H1 (cell line): ENCODE measurements around the gene RERE. TPM values are rescaled to one million over a fixed set of nuclear protein-coding genes. Genes with fewer than 3 reads are reported as not detected.

Source experiments
- CTCF ChIA-PET: fragments of 300-600 bp; sonication (Branson Sonifier 250); formaldehyde crosslinking; loops from one replicate; lab custom pipeline; 2021; ENCODE audit not compliant: partially characterized antibody; lab: Charles Lee
- POLR2A ChIA-PET: fragments of 300-600 bp; sonication (Branson Sonifier 250); formaldehyde crosslinking; loops from one replicate; lab custom pipeline; 2021; ENCODE audit warnings: inconsistent platforms; ENCODE audit not compliant: partially characterized antibody; lab: Charles Lee
- DNase-seq, 2 experiments: peaks; one replicate each; pipeline versions ENCODE4 v3.0.0 to v3.0.0-alpha.2; 2010 to 2022; ENCODE audit warnings: low spot score in 2 of 2, low read depth in 1 of 2, mixed read lengths in 1 of 2
- FAIRE-seq: peaks from 2 replicates; lab custom pipeline; 2011; peaks lifted over from hg19 to GRCh38; lab: Jason Lieb, UNC
- H2AFZ ChIP-seq: 2 replicates; pipeline ENCODE4 v1.8.1; 2012; ENCODE audit warnings: low read length, inconsistent platforms
- H2AK5ac ChIP-seq: 2 replicates; pipeline ENCODE4 v1.6.1; 2013; ENCODE audit warnings: low read depth, low read length
- H2BK120ac ChIP-seq: replicated peaks from 2 replicates; pipeline ENCODE3; 2013; ENCODE audit warnings: low read depth, low read length, inconsistent platforms
- H2BK12ac ChIP-seq: 2 replicates; pipeline ENCODE4 v1.6.1; 2013; ENCODE audit warnings: low read depth, low read length
- H2BK15ac ChIP-seq: 2 replicates; pipeline ENCODE4 v1.6.1; 2013; ENCODE audit warnings: low read length
- H2BK20ac ChIP-seq: 2 replicates; pipeline ENCODE4 v1.6.1; 2013; ENCODE audit warnings: low read length
- H2BK5ac ChIP-seq: 2 replicates; pipeline ENCODE4 v1.6.1; 2013; ENCODE audit warnings: low read depth, low read length
- H3K14ac ChIP-seq: 2 replicates; pipeline ENCODE4 v1.6.1; 2013; ENCODE audit warnings: inconsistent platforms; ENCODE audit not compliant: insufficient read length
- H3K18ac ChIP-seq: 2 replicates; pipeline ENCODE4 v1.6.1; 2013; ENCODE audit warnings: low read length; ENCODE audit errors: extremely low read depth
- H3K23ac ChIP-seq: 2 replicates; pipeline ENCODE4 v1.6.1; 2013; ENCODE audit warnings: inconsistent platforms; ENCODE audit not compliant: insufficient read length
- H3K23me2 ChIP-seq: 2 replicates; pipeline ENCODE4 v1.6.1; 2013; ENCODE audit warnings: low read depth, low read length
- H3K27ac ChIP-seq: 2 replicates; pipeline ENCODE4 v1.6.1; 2011; ENCODE audit warnings: low read depth, low read length, inconsistent platforms
- H3K27me3 ChIP-seq, 4 experiments: replicated peaks in 1 of 4; 1 replicate in 1 of 4; 2 replicates in 3 of 4; pipeline versions ENCODE4 v1.6.1 to v1.8.1; 2011 to 2013; ENCODE audit warnings: low read length in 3 of 4, mild to moderate bottlenecking in 3 of 4, inconsistent platforms in 2 of 4, mixed read lengths in 2 of 4, moderate library complexity in 1 of 4; ENCODE audit not compliant: control insufficient read depth in 3 of 4, insufficient read depth in 3 of 4; ENCODE audit errors: extremely low read depth in 1 of 4
- H3K36me3 ChIP-seq, 4 experiments: 2 replicates each; pipeline versions ENCODE4 v1.6.1 to v1.8.1; 2011 to 2013; ENCODE audit warnings: mild to moderate bottlenecking in 4 of 4, low read length in 3 of 4, moderate library complexity in 2 of 4, control low read depth in 1 of 4, inconsistent platforms in 1 of 4; ENCODE audit not compliant: insufficient read depth in 4 of 4, control insufficient read depth in 2 of 4
- H3K4ac ChIP-seq: replicated peaks from 2 replicates; pipeline ENCODE3; 2013; ENCODE audit warnings: low read length, low read depth, mixed read lengths, inconsistent platforms; ENCODE audit not compliant: insufficient read length
- H3K4me1 ChIP-seq, 4 experiments: replicated peaks in 1 of 4; 1 replicate in 1 of 4; 2 replicates in 3 of 4; pipeline versions ENCODE4 v1.6.1 to v1.8.1; 2011 to 2013; ENCODE audit warnings: low read length in 3 of 4, inconsistent platforms in 2 of 4, mixed read lengths in 1 of 4; ENCODE audit not compliant: insufficient read depth in 4 of 4, control insufficient read depth in 3 of 4
- H3K4me2 ChIP-seq, 2 experiments: 2 replicates each; pipeline versions ENCODE4 v1.6.1 to v1.8.1; 2011 to 2013; ENCODE audit warnings: low read depth in 2 of 2, low read length in 2 of 2, control low read depth in 1 of 2, inconsistent platforms in 1 of 2, mild to moderate bottlenecking in 1 of 2; ENCODE audit not compliant: insufficient read depth in 1 of 2
- H3K4me3 ChIP-seq, 4 experiments: fragments of 200-600, 300-600 bp in 1 of 4; sonication (generic), shearing (Covaris generic), sonication (Bioruptor Twin) in 1 of 4; 2 replicates each; pipeline versions ENCODE4 v1.5.1 to v1.8.1; 2011 to 2016; ENCODE audit warnings: low read length in 4 of 4, low read depth in 3 of 4, control low read depth in 2 of 4, inconsistent platforms in 2 of 4, mild to moderate bottlenecking in 2 of 4, mixed read lengths in 1 of 4, moderate library complexity in 1 of 4; ENCODE audit not compliant: insufficient read depth in 2 of 4; ENCODE audit errors: extremely low read depth in 1 of 4
- H3K56ac ChIP-seq: replicated peaks from 2 replicates; pipeline ENCODE3; 2013; ENCODE audit warnings: low read depth, mild to moderate bottlenecking, mixed read lengths, low read length, inconsistent platforms; ENCODE audit not compliant: insufficient read length
- H3K79me1 ChIP-seq: 2 replicates; pipeline ENCODE4 v1.6.1; 2013; ENCODE audit warnings: low read depth, low read length, control low read depth
- H3K79me2 ChIP-seq, 2 experiments: 2 replicates each; pipeline versions ENCODE4 v1.6.1 to v1.8.1; 2012 to 2013; ENCODE audit warnings: low read length in 2 of 2, mild to moderate bottlenecking in 2 of 2, inconsistent platforms in 1 of 2; ENCODE audit not compliant: insufficient read depth in 2 of 2, control insufficient read depth in 1 of 2
- H3K9ac ChIP-seq, 4 experiments: replicated peaks in 1 of 4; 1 replicate in 1 of 4; 2 replicates in 3 of 4; pipeline versions ENCODE4 v1.6.1 to v1.8.1; 2011 to 2013; ENCODE audit warnings: low read depth in 3 of 4, low read length in 3 of 4, control low read depth in 2 of 4, mild to moderate bottlenecking in 2 of 4, moderate library complexity in 2 of 4, inconsistent platforms in 1 of 4; ENCODE audit errors: extremely low read depth in 1 of 4
- H3K9me3 ChIP-seq, 2 experiments: 2 replicates each; pipeline versions ENCODE4 v1.6.1 to v1.8.1; 2012 to 2013; ENCODE audit warnings: mild to moderate bottlenecking in 2 of 2, moderate library complexity in 2 of 2, control low read depth in 1 of 2, inconsistent platforms in 1 of 2, low read depth in 1 of 2, low read length in 1 of 2, mixed read lengths in 1 of 2; ENCODE audit not compliant: insufficient read depth in 2 of 2
- H4K20me1 ChIP-seq, 2 experiments: replicated peaks in 1 of 2; 2 replicates each; pipeline versions ENCODE3 to v1.8.1; 2011 to 2013; ENCODE audit warnings: inconsistent platforms in 2 of 2, low read length in 2 of 2, mild to moderate bottlenecking in 1 of 2; ENCODE audit not compliant: insufficient read depth in 2 of 2, control insufficient read depth in 1 of 2
- H4K5ac ChIP-seq: 2 replicates; pipeline ENCODE4 v1.6.1; 2013; ENCODE audit warnings: low read length, low read depth, mixed read lengths, inconsistent platforms; ENCODE audit not compliant: insufficient read length
- H4K8ac ChIP-seq: 2 replicates; pipeline ENCODE4 v1.8.0; 2013; ENCODE audit warnings: mild to moderate bottlenecking, moderate library complexity, low read length, inconsistent platforms; ENCODE audit not compliant: insufficient read depth; ENCODE audit errors: extremely low read depth
- H4K91ac ChIP-seq: replicated peaks from 2 replicates; pipeline ENCODE3; 2013; ENCODE audit warnings: low read length, mixed read lengths, inconsistent platforms; ENCODE audit not compliant: insufficient read length
- CHD2 ChIP-seq: IDR thresholded peaks from 2 replicates; pipeline ENCODE4 v1.6.1; 2012; ENCODE audit warnings: low read length, improper control_type of control experiment
- CREB1 ChIP-seq: IDR thresholded peaks from 2 replicates; pipeline ENCODE4 v1.6.1; 2012; ENCODE audit warnings: inconsistent platforms
- EGR1 ChIP-seq: IDR thresholded peaks from 2 replicates; pipeline ENCODE4 v1.6.1; 2011; ENCODE audit warnings: low read depth, low read length, borderline replicate concordance
- EZH2 ChIP-seq: fragments of 200-600 bp; sonication (generic); IDR thresholded peaks from 2 replicates; pipeline ENCODE4 v1.7.1; 2012; ENCODE audit warnings: low read depth, mild to moderate bottlenecking, moderate library complexity, low read length, inconsistent platforms; ENCODE audit not compliant: severe bottlenecking
- FOSL1 ChIP-seq: IDR thresholded peaks from 2 replicates; pipeline ENCODE4 v1.6.1; 2011; ENCODE audit warnings: mild to moderate bottlenecking, low read depth, low read length, moderate library complexity; ENCODE audit not compliant: insufficient read depth
- GABPA ChIP-seq: IDR thresholded peaks from 2 replicates; pipeline ENCODE4 v1.6.1; 2011; ENCODE audit warnings: mild to moderate bottlenecking, low read length, moderate library complexity, borderline replicate concordance; ENCODE audit not compliant: insufficient read depth
- HDAC6 ChIP-seq: IDR thresholded peaks from one replicate; pipeline ENCODE4 v1.7.1; 2012; ENCODE audit warnings: low read depth, mild to moderate bottlenecking, inconsistent platforms, low read length, moderate library complexity
- MAX ChIP-seq: IDR thresholded peaks from 2 replicates; pipeline ENCODE4 v1.6.1; 2012; ENCODE audit warnings: inconsistent platforms
- RAD21 ChIP-seq, 2 experiments: IDR thresholded peaks in 1 of 2; conservative IDR thresholded peaks in 1 of 2; 2 replicates each; pipeline ENCODE4 v1.6.1; 2011; ENCODE audit warnings: low read depth in 2 of 2, low read length in 2 of 2, improper control_type of control experiment in 1 of 2, inconsistent platforms in 1 of 2, mild to moderate bottlenecking in 1 of 2, moderate library complexity in 1 of 2
- TBP ChIP-seq: IDR thresholded peaks from 2 replicates; pipeline ENCODE4 v1.6.1; 2011; ENCODE audit warnings: low read depth, low read length, improper control_type of control experiment
- YY1 ChIP-seq: IDR thresholded peaks from 2 replicates; pipeline ENCODE4 v1.6.1; 2011; ENCODE audit warnings: low read depth, mild to moderate bottlenecking, low read length
- WGBS, 2 experiments: shearing (Covaris generic) in 1 of 2; methylation state at CpG; one replicate each; pipeline versions ENCODE4 v1.1.6 to v1.1.7; 2013 to 2015; ENCODE audit warnings: low lambda C conversion rate in 2 of 2, mixed read lengths in 2 of 2, inconsistent platforms in 1 of 2, low coverage in 1 of 2, missing lambda C conversion rate in 1 of 2; ENCODE audit not compliant: insufficient replicate concordance in 2 of 2, insufficient coverage in 1 of 2, insufficient read length in 1 of 2; ENCODE audit errors: extremely low coverage in 1 of 2, missing lambda C conversion rate in 1 of 2; 5-methylcytosine and 5-hydroxymethylcytosine counted together
- polyA plus RNA-seq, 7 experiments: library from polyadenylated mRNA; depleted of rRNA in 3 of 7; stranded (reverse) in 5 of 7; unstranded in 2 of 7; fragments of >200 nt in 5 of 7; fragments of 200-250 nt in 2 of 7; gene quantifications; 1 replicate in 5 of 7; 2 replicates in 1 of 7; 4 replicates in 1 of 7; pipeline versions ENCODE4 v1.2.1 to v1.2.3, GENCODE V29; 2011 to 2013; ENCODE audit warnings: missing spikeins in 2 of 7, mixed read lengths in 2 of 7
- total RNA-seq: library from RNA; stranded (reverse); fragmentation: NEBNext Ultra II Directional; extraction: Animal tissue kit (Norgen Biotek cat#: 25700); gene quantifications from 2 replicates; pipeline ENCODE4 v1.2.1, GENCODE V29; 2021

Gene RERE
- total and polyA plus RNA-seq, 2 of the 8 experiments (the other 6 are each of a cell fraction or from before 2014, with no cell fraction given), result 15.3 to 142 TPM

GRCh38 chr1:8848663-8849386, 31.4 kb upstream of the RERE start:
- Histone ChIP-seq H4K20me1 (no peaks in the 10 kb centered on the region), H3K4me2 (no peak overlapping the region), H3K79me1 (no peaks in the 10 kb centered on the region), H3K23ac (no peak overlapping the region), H2BK20ac (no peak overlapping the region), H3K56ac (no peak overlapping the region), H2BK15ac (no peak overlapping the region), H2AK5ac (no peak overlapping the region), H3K23me2 (no peaks in the 10 kb centered on the region), H3K4me3 (no peak overlapping the region), H2BK120ac (no peak overlapping the region), H4K8ac (no peak overlapping the region), H2AFZ (peak overlapping the region; percentile 4; the same call in 1 of the 2 replicates), H3K9me3 (no peaks in the 10 kb centered on the region), H3K4ac (no peak overlapping the region), H3K9ac (0 out of 7 replicates have a peak overlapping the region, but pooled peaks of 1 of the 4 experiments have one; percentile 8), H4K91ac (no peak overlapping the region), H3K14ac (no peak overlapping the region), H3K18ac (no peak overlapping the region; the same call in 1 of the 2 replicates), H4K5ac (no peak overlapping the region), H3K79me2 (no peaks in the 10 kb centered on the region), H3K27ac (no peak overlapping the region), H3K4me1 (peaks cover 0 to 4% (median 0%) of the 10 kb centered on the region in 4 experiments; a peak in 2 of 7 replicates), H3K36me3 (no peaks in the 10 kb centered on the region), H2BK5ac (no peak overlapping the region), H3K27me3 (no peaks in the 10 kb centered on the region), H2BK12ac (no peak overlapping the region)
- peak; percentile 69 to 96 for DNase-seq
- WGBS, 2 experiments, result 56% methylated on average over 19 of the region's 19 CpGs; no CpG with 5 or more reads in 1 of the 2 experiments
- FAIRE-seq, result no peak
- ChIA-PET CTCF (interaction anchor here (0.5 to 7.9 kb wide), 66 partner anchors 8 to 1656 kb away, joined by 3 to 128 read pairs (median 4); partner anchors contain the start of gene RERE), POLR2A (interaction anchor here (1.0 to 39.6 kb wide), 7 partner anchors 21 to 145 kb away, joined by 3 to 880 read pairs (median 4); partner anchors contain the start of gene ENO1)
- TF ChIP-seq EGR1 (no peak), HDAC6 (no peak), YY1 (peak; percentile 60; the same call in 1 of the 2 replicates), GABPA (peak; percentile 70; the same call in 1 of the 2 replicates), CREB1 (0 out of 2 replicates have a peak, but pooled peaks have one; percentile 46), EZH2 (no peak), CHD2 (0 out of 2 replicates have a peak, but pooled peaks have one; percentile 8), RAD21 (IDR thresholded peaks at IDR 0.05 in 1 of 2, conservative IDR thresholded peaks at IDR 0.05 in 1 of 2; ENCODE audit: low read depth in 2 of 2, low read length in 2 of 2) (peak; percentile 88 to 93), FOSL1 (no peak), MAX (peak; percentile 85), TBP (0 out of 2 replicates have a peak, but pooled peaks have one; percentile 13)
